GM18520 (cell line): ENCODE results near the gene RSPH4A.
"Not testable (repeated sequence)": the region's sequence is repeated elsewhere in the genome, so short reads cannot be mapped to it uniquely, and the experiment has no call there.

Source experiments
- ATAC-seq: cut with Tn5 transposase; IDR thresholded peaks from one replicate; pipeline ENCODE4 v1.9.1; 2021; ENCODE audit not compliant: unreplicated experiment

Gene RSPH4A

DNA sequence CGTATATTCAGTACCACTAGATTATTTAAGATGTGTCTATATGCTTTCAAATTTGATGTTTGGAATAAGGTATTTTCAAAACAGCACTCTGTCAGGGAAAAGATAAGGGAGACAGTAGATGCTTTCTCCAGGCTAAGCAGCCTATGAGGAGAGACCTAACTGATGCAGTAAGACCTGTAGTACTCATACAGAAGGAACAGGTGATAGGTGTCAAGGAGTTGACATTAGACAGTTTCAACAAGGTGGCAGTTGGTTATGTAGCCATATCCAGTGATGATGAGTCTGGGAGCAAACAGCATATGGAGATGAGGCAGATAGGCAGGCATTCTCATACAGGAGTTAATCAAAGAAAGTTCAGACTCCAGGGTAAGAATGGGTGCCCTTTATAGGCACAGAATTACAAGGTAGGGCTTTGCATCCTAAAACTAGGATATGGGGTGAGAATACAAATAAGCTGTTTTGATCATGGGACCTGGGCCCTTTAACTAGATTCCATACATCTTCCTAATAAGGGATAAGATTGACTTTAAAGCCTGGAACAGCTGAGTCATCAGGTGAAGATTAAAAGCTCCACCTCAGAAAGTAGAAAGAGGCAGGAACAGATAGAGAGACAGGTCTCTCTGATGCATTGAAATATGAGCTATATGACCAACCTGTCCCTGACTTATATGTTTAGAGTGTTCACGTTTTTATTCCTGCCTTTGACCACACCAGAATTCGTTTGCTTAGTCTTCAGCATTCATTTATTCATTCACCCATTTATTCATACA, 7.9 kb downstream of the RSPH4A start:
- no peak for ATAC-seq

- ATAC-seq = no peak
These were observed 9.6 kb downstream of the RSPH4A start for GRCh38 chr6:116625872-116626271.

GRCh38 chr6:116629563-116629981, 13.3 kb downstream of the RSPH4A start:
- ATAC-seq = no peak

DNA sequence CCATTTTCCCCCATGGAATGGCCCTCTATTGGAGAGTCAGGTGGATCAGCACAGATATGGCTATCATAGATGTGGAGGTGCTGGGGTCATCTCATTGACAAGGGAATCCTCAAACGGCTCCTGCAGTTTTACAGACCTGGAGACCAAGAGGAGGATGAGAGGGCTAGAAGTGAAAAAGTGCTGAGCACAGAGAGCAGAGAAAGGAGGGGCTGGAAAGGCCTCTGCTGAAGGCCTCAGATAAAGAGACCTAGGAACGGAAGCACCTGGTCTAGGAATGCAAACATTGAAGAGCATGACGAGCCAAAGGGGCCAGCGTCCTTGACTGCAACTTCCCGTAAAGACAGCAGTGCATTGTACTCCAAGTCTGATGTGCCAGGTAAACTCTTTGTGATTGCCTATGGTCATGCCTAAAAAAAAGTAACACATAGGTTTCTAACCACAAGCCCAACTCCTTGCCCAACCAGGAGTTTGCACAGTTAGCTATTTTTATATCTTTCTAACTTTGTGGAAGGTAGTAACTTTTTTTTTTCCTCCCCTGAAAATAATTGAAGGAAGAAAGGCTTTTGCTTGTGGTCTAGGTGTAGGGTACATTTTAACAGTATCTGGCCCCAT, 15.2 kb downstream of the RSPH4A start:
- no peak for ATAC-seq

- no peak for ATAC-seq
These were observed 17.4 kb downstream of the RSPH4A start for GRCh38 chr6:116633685-116634084.

DNA sequence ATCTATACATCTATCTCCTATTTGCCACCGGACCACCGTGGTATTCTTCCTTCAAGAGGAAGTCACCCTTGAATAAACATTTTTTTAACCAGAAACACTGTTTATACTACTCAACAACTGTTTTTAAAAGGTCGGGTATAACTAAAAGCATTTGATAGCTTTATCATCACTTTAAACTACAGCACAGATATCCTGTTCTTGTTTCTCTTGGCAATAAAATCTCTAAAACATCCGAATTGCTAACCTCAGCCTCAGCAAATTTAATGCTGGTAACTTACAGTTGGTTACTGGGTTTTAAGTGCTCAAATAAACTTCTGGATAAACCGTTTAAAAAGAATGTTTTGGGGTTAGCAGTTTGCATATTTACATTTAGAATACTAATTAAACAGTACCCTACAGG, 31.9 kb downstream of the RSPH4A start:
- no peak for ATAC-seq

- no peak for ATAC-seq
These were observed 32.9 kb downstream of the RSPH4A start for GRCh38 chr6:116649129-116649528.

DNA sequence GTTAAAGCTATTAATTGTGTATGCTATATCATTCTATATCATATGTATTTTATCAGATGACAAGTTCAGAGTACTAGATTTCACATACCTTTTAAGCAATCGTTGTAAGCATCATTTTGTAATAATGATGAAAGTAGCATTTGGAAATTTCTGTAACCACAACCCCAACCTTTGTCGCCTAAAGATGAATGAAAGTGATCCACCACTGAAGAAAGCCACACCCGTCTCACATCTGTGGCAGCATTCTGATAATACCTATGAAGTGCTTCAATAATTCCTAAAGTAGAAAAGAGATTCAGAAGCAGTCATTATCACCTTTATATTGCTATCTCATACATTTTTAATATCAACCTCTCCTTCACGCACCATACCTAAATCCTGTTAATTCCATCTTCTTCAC, 35.6 kb downstream of the RSPH4A start:
- ATAC-seq = no peak

DNA sequence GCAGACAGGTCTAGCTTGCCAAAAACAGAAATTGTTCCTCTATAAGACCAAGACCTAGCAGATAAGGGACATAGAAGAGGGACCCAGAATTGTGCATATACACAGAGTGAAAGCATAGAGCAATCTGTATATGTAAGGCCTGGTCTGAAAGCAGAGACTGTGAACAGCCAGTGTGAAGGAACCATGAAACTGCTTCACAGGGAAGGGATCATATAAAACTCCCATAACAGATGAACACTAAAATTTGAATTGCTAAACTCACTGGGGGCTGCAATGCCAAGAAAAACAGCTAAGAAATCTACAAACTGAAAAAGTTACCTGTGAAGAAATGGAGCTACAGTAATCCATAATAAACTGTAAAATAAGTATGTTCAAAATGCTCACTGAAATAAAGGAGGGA, 45.3 kb downstream of the RSPH4A start:
- no peak for ATAC-seq

GRCh38 chr6:116662202-116662601, 45.9 kb downstream of the RSPH4A start:
- no peak for ATAC-seq

GRCh38 chr6:116663308-116663707, 47.0 kb downstream of the RSPH4A start:
- no peak for ATAC-seq

DNA sequence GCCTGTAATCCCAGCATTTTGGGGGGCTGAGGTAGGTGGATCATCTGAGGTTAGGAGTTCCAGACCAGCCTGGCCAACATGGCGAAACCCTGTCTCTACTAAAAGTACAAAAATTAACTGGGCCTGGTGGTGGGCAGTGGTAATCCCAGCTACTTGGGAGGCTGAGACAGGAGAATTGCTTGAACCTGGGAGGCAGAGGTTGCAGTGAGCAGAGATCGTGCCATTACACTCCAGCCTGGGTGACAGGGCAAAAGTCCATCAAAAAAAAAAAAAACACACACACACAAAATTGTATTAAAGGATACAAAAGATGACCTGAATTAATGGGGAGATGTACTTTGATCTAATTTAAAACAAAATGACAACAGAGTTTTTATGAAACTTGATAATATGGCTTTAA, 47.9 kb downstream of the RSPH4A start:
- not testable (repeated sequence) for ATAC-seq

DNA sequence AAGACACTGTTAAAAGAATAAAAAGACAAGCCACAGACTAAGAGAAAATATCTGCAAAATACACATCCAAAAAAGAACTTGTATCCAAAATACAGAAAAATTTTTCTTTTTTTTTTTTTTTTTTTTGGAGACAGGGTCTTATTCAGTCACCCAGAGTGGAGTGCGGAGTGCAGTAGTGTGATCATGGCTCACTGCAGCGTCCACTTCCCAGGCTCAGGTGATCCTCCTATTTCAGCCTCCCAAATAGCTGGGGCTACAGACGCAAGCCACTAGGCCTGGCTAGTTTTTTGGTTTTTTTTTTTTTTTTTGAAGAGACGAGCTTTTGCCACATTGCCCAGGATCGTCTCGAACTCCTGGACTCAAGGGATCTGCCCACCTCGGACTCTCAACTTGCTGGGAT, 49.2 kb downstream of the RSPH4A start:
- ATAC-seq = no peak

GRCh38 chr6:116666869-116667268, 50.6 kb downstream of the RSPH4A start:
- peak; percentile 60 for ATAC-seq

GRCh38 chr6:116667623-116668022, 51.3 kb downstream of the RSPH4A start:
- ATAC-seq = no peak

GRCh38 chr6:116672306-116672705, 56.0 kb downstream of the RSPH4A start:
- no peak for ATAC-seq

- no peak for ATAC-seq
These were observed 59.7 kb downstream of the RSPH4A start for GRCh38 chr6:116676021-116676420.

DNA sequence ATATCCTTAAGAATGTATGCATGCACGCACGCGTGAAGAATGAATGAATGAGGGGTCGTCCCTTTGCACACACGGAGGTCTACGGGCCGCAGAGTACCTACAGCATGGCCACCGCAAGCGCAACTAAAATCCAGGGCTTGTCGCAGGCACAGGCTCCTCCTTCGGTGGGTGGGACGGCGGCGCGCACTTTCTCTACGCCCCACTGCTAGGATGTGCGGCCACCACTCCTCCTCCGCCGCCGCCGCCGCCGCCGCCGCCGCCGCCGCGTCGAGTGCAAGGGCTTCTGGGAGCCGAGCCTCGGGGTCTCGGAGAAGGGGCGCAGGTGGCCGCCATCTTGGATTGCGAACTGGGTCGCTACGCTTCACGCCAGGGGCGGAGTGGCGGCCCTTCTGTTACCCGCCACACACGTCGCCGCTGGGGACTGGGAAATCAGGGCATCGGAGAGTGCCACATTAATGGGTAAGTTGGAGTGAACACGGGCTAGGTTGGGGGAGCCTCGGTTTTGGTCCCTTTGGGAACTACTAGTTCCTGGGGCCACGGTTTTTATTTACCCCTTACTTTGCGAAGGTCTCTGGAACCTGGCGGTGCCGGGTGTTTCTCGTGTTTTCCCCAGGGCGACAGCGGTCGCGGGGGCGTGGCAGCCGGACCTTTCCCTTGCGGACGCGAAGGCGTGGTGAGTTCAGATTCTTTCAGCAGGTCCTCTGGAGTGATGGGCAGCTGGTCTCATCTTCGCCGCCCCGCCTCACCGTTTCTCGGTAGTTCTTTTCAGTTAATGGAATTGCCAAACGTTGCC, 64.8 kb downstream of the RSPH4A start, which contains the start of gene KPNA5:
Gene KPNA5 (plus strand): TSS at position 332 of the 793 bp plus-strand sequence. CDS start 124 bp downstream, at position 456.
- ATAC-seq = peak; percentile 89

GRCh38 chr6:116682334-116682712, 66.0 kb downstream of the RSPH4A start:
- peak; percentile 26 for ATAC-seq
